HL-60 (cell line): ENCODE data around the gene NINJ1.
"Not testable (repeated sequence)": the region's sequence is repeated elsewhere in the genome, so short reads cannot be mapped to it uniquely, and the experiment has no call there.

Experiments
- DNase-seq, 2 experiments: peaks; one replicate each; pipeline ENCODE4 v3.0.0-alpha.2; 2010 to 2020; ENCODE audit warnings: low read depth in 1 of 2, low spot score in 1 of 2
- H3K27ac ChIP-seq: fragments of 250-450 bp; sonication (Bioruptor Pico); replicated peaks from 2 replicates; pipeline ENCODE4 v1.5.1; 2020; ENCODE audit warnings: mild to moderate bottlenecking, moderate library complexity
- H3K27me3 ChIP-seq: fragments of 250-450 bp; sonication (Bioruptor Pico); 2 replicates; pipeline ENCODE4 v1.5.1; 2021; ENCODE audit warnings: mild to moderate bottlenecking, moderate library complexity; ENCODE audit not compliant: insufficient read depth, poor library complexity, severe bottlenecking
- H3K4me3 ChIP-seq: replicated peaks from 2 replicates; pipeline ENCODE4 v1.5.1; 2011; ENCODE audit warnings: mild to moderate bottlenecking, control low read depth, low read length; ENCODE audit not compliant: insufficient read depth
- CTCF ChIP-seq: IDR thresholded peaks from one replicate; pipeline ENCODE4 v1.5.1; 2011; ENCODE audit warnings: low read length, control low read depth, inconsistent platforms; ENCODE audit not compliant: insufficient read depth
- GABPA ChIP-seq: IDR thresholded peaks from 2 replicates; pipeline ENCODE4 v1.6.1; 2012; ENCODE audit warnings: low read depth
- POLR2AphosphoS5 ChIP-seq: IDR thresholded peaks from 2 replicates; pipeline ENCODE4 v1.6.1; 2012; ENCODE audit warnings: low read depth
- REST ChIP-seq: IDR thresholded peaks from 2 replicates; pipeline ENCODE4 v1.6.1; 2012; ENCODE audit warnings: low read depth; ENCODE audit not compliant: insufficient replicate concordance
- SPI1 ChIP-seq: IDR thresholded peaks from 2 replicates; pipeline ENCODE4 v1.6.1; 2012; ENCODE audit warnings: low read depth, mild to moderate bottlenecking, borderline replicate concordance

NINJ1 gene

GRCh38 chr9:93118863-93119702 is 15.0 kb downstream of the NINJ1 start:
- H3K4me3 ChIP-seq, result no peak overlapping the region
- no peak for DNase-seq
- H3K27ac ChIP-seq, result peak overlapping the region; percentile 88
- no peak for TF ChIP-seq POLR2AphosphoS5
- TF ChIP-seq REST, result no peak
- TF ChIP-seq CTCF, result no peak
- no peak for TF ChIP-seq GABPA
- no peak for TF ChIP-seq SPI1
- H3K27me3 ChIP-seq, result no peaks in the 10 kb centered on the region

GRCh38 chr9:93117924-93118862 is 15.9 kb downstream of the NINJ1 start:
- no peaks in the 10 kb centered on the region for H3K27me3 ChIP-seq
- peak overlapping the region; percentile 36; the same call in 1 of the 2 replicates for H3K27ac ChIP-seq
- no peak overlapping the region for H3K4me3 ChIP-seq
- TF ChIP-seq REST, result no peak
- no peak for TF ChIP-seq SPI1
- no peak for TF ChIP-seq POLR2AphosphoS5
- TF ChIP-seq CTCF, result no peak
- no peak for TF ChIP-seq GABPA
- DNase-seq, result no peak

DNA sequence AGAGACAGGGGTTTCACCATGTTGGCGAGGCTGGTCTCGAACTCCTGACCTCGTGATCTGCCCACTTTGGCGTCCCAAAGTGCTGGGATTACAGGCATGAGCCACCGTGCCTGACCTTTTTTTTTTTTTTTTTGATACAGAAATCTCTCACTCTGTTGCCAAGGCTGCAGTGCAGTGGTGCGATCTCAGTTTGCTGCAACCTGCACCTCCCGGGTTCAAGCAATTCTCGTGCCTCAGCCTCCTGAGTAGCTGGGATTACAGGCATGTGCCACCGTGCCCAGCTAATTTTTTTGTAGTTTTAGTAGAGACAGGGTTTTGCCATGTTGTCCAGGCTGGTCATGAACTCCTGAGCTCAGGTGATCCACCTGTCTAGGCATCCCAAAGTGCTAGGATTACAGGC is 16.5 kb downstream of the NINJ1 start:
- H3K4me3 ChIP-seq, H3K27ac ChIP-seq, H3K27me3 ChIP-seq, DNase-seq: not testable (repeated sequence)
